Hepatocyte (in vitro differentiated cells): ENCODE data around the gene HMGN4. TPM values are rescaled to one million over a fixed set of nuclear protein-coding genes. Genes with fewer than 3 reads are reported as not detected.
A peak's percentile ranks its signal among the peaks of the same experiment; 100 is the strongest.

Experiments used
- DNase-seq: peaks from one replicate; pipeline ENCODE4 v3.0.0-alpha.2; 2016; ENCODE audit warnings: low spot score
- H2AFZ ChIP-seq: fragments of 200-600 bp; sonication (generic); 2 replicates; pipeline ENCODE4 v1.6.0; 2016; ENCODE audit warnings: antibody characterized with exemption, mild to moderate bottlenecking
- H3K27ac ChIP-seq: fragments of 200-600 bp; sonication (generic); 2 replicates; pipeline ENCODE4 v1.5.1; 2016; ENCODE audit warnings: mild to moderate bottlenecking
- H3K27me3 ChIP-seq: fragments of 200-600 bp; sonication (generic); 2 replicates; pipeline ENCODE4 v1.6.1; 2016
- H3K36me3 ChIP-seq: fragments of 200-600 bp; sonication (generic); replicated peaks from 2 replicates; pipeline ENCODE4 v1.5.1; 2016; ENCODE audit warnings: low read depth; ENCODE audit not compliant: insufficient read depth
- H3K4me1 ChIP-seq: fragments of 200-600 bp; sonication (generic); 2 replicates; pipeline ENCODE4 v1.5.1; 2016; ENCODE audit warnings: mild to moderate bottlenecking, moderate library complexity; ENCODE audit not compliant: insufficient read depth
- H3K4me2 ChIP-seq: fragments of 200-600 bp; sonication (generic); 2 replicates; pipeline ENCODE4 v1.6.0; 2016
- H3K4me3 ChIP-seq: fragments of 200-600 bp; sonication (generic); 2 replicates; pipeline ENCODE4 v1.5.1; 2016; ENCODE audit warnings: mild to moderate bottlenecking
- H3K79me2 ChIP-seq: fragments of 200-600 bp; sonication (generic); 2 replicates; pipeline ENCODE4 v1.6.0; 2017; ENCODE audit warnings: mild to moderate bottlenecking
- H3K9me2 ChIP-seq: fragments of 200-600 bp; sonication (generic); replicated peaks from 2 replicates; pipeline ENCODE4 v1.6.0; 2017; ENCODE audit warnings: mild to moderate bottlenecking; ENCODE audit not compliant: insufficient read depth
- H3K9me3 ChIP-seq: fragments of 200-600 bp; sonication (generic); 2 replicates; pipeline ENCODE4 v1.5.1; 2016; ENCODE audit warnings: low read depth, mild to moderate bottlenecking
- H4K20me1 ChIP-seq: fragments of 200-600 bp; sonication (generic); 2 replicates; pipeline ENCODE4 v1.6.0; 2016; ENCODE audit warnings: mild to moderate bottlenecking; ENCODE audit not compliant: insufficient read depth, poor library complexity, severe bottlenecking
- EZH2 ChIP-seq: fragments of 200-600 bp; sonication (generic); IDR thresholded peaks from 2 replicates; pipeline ENCODE4 v1.6.1; 2016; ENCODE audit warnings: antibody characterized with exemption, mild to moderate bottlenecking, borderline replicate concordance
- EZH2phosphoT487 ChIP-seq: fragments of 200-600 bp; sonication (generic); IDR thresholded peaks from one replicate; pipeline ENCODE4 v1.6.1; 2018; ENCODE audit warnings: antibody characterized with exemption, mild to moderate bottlenecking, low read depth, moderate library complexity; ENCODE audit not compliant: unreplicated experiment, severe bottlenecking
- WGBS: methylation state at CpG from one replicate; pipeline ENCODE4 v1.1.6; 2016; ENCODE audit warnings: low lambda C conversion rate; ENCODE audit errors: missing lambda C conversion rate; 5-methylcytosine and 5-hydroxymethylcytosine counted together
- polyA plus RNA-seq: library from polyadenylated mRNA; unstranded; fragments of >200 nt; fragmentation: Nextera tagmentation; extraction: Ambion mirVana; gene quantifications from 2 replicates; pipeline ENCODE4 v1.2.1, GENCODE V29; 2016
- total RNA-seq: library from RNA; depleted of rRNA; stranded (reverse); fragments of >200 nt; gene quantifications from 2 replicates; pipeline ENCODE4 v1.2.3, GENCODE V29; 2014
- TF ChIP-seq, protein P1 (sequence below): fragments of 200-600 bp; sonication (generic); IDR thresholded peaks from 2 replicates; pipeline ENCODE4 v1.5.1; 2016; ENCODE audit warnings: antibody characterized with exemption, mild to moderate bottlenecking; ENCODE audit not compliant: poor library complexity

HMGN4 gene
- total and polyA plus RNA-seq, 2 experiments from 2014 or later = 41.2 to 53.5 TPM

DNA sequence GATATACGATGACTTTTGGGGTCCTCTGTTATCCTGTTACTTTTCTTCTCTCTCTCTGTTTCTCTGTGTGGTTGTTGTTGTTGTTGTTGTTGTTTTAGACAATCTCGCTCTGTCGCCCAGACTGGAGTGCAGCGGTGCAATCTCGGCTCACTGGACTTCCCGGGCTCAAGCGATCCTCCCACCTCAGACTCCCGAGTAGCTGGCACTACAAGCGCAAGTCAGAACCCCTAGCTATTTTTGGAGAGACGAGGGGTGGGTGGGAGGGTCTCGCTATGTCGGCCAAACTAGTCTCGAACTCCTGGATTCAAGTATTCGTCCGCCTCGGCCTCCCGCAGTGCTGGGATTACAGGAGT is 39.5 kb downstream of the HMGN4 start:
- Histone ChIP-seq H2AFZ (peak overlapping the region; percentile 29), H3K9me2 (no peaks in the 10 kb centered on the region), H3K27me3 (peaks cover 7% of the 10 kb centered on the region), H3K4me2 (peak overlapping the region; percentile 74), H3K36me3 (no peaks in the 10 kb centered on the region), H3K4me1 (no peaks in the 10 kb centered on the region), H4K20me1 (no peaks in the 10 kb centered on the region), H3K27ac (no peak overlapping the region), H3K9me3 (no peaks in the 10 kb centered on the region), H3K4me3 (peak overlapping the region; percentile 18), H3K79me2 (no peaks in the 10 kb centered on the region)
- TF ChIP-seq EZH2phosphoT487 = no peak
- TF ChIP-seq, protein P1, sequence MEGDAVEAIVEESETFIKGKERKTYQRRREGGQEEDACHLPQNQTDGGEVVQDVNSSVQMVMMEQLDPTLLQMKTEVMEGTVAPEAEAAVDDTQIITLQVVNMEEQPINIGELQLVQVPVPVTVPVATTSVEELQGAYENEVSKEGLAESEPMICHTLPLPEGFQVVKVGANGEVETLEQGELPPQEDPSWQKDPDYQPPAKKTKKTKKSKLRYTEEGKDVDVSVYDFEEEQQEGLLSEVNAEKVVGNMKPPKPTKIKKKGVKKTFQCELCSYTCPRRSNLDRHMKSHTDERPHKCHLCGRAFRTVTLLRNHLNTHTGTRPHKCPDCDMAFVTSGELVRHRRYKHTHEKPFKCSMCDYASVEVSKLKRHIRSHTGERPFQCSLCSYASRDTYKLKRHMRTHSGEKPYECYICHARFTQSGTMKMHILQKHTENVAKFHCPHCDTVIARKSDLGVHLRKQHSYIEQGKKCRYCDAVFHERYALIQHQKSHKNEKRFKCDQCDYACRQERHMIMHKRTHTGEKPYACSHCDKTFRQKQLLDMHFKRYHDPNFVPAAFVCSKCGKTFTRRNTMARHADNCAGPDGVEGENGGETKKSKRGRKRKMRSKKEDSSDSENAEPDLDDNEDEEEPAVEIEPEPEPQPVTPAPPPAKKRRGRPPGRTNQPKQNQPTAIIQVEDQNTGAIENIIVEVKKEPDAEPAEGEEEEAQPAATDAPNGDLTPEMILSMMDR = no peak
- TF ChIP-seq EZH2 = no peak
- no peak for DNase-seq
- whole genome bisulfite sequencing = 9% methylated on average over 17 of the region's 17 CpGs

DNA sequence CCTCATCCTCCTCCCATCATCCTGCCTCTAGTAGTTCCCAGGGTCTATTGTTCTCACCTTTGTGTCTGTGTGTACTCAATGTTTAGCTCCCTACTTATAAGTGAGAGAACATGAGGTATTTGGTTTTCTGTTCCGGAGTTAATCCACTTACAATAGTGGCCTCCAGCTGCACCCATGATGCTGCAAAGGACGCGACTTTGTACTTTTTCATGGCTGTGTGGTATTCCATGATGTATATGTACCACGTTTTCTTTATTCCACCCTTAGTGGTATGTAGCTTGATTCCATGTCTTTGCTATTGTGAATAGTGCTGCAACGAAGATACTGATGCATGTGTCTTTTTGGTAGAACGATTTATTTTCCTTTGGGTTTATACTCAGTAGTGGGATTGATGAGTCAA is 40.1 kb downstream of the HMGN4 start:
- Histone ChIP-seq H3K27ac (no peak overlapping the region), H4K20me1 (no peaks in the 10 kb centered on the region), H3K4me2 (no peak overlapping the region), H3K4me3 (no peak overlapping the region), H3K9me3 (no peaks in the 10 kb centered on the region), H3K79me2 (no peaks in the 10 kb centered on the region), H3K9me2 (no peaks in the 10 kb centered on the region), H3K36me3 (no peaks in the 10 kb centered on the region), H2AFZ (no peak overlapping the region), H3K4me1 (no peaks in the 10 kb centered on the region), H3K27me3 (peaks cover 12% of the 10 kb centered on the region)
- WGBS = 84% methylated on average over 6 of the region's 6 CpGs
- DNase-seq = no peak
- TF ChIP-seq EZH2 (no peak), EZH2phosphoT487 (no peak)
- TF ChIP-seq, protein P1 = no peak

DNA sequence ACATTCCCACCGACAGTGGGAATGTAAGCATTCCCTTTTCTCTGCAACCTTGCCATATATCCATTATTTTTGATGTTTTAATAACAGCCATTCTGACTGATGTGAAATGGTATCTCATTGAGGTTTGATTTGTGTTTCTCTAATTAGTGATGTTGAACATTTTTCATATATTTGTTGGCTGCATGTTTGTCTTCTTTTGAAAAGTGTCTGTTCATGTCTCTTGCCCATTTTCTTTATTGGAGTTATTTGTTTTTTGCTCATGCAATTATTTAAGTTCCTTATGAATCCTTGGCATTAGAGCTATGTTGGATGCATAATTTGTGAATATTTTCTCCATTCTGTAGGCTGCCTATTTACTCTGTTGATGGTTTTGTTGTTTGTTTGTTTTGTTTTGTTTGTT is 40.6 kb downstream of the HMGN4 start:
- Histone ChIP-seq H3K27ac (no peak overlapping the region), H3K4me2 (no peak overlapping the region), H3K36me3 (no peaks in the 10 kb centered on the region), H3K4me1 (no peaks in the 10 kb centered on the region), H2AFZ (no peak overlapping the region), H3K4me3 (no peak overlapping the region), H3K79me2 (no peaks in the 10 kb centered on the region), H3K9me3 (no peaks in the 10 kb centered on the region), H3K27me3 (peaks cover 16% of the 10 kb centered on the region), H4K20me1 (no peaks in the 10 kb centered on the region), H3K9me2 (no peaks in the 10 kb centered on the region)
- 100% methylated on average over 1 of the region's 1 CpG for WGBS
- no peak for DNase-seq
- TF ChIP-seq EZH2phosphoT487 = no peak
- TF ChIP-seq, protein P1 = no peak
- no peak for TF ChIP-seq EZH2
